Measurements from ENCODE around the gene BRAF.
"Not testable (repeated sequence)": the region's sequence is repeated elsewhere in the genome, so short reads cannot be mapped to it uniquely, and the experiment has no call there.

BRAF gene

DNA sequence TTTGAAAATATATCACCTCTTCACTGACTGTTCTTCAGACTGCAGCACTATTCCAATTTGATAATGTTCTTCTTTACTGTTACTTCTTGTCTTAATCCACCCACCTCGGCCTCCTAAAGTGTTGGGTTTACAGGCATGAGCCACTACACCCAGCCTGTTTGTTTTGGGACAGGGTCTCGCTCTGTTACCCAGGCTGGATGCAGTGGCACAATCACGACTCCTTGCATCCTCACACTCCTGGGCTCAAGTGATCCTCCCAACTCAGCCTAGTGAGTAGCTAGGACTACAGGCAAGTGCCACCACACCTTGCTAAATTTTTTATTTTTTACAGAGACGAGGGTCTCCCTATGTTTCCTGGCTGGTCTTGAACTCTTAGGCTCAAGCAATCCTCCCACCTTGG lies 150.4 kb downstream of the BRAF start:
- H3K27me3 ChIP-seq = no peaks in the 10 kb centered on the region
- peaks cover 4% of the 10 kb centered on the region; the same call in 1 of the 2 replicates for H3K4me1 ChIP-seq
- H3K9me3 ChIP-seq = no peaks in the 10 kb centered on the region
- H3K4me3 ChIP-seq (ENCODE audit: low read depth, low read length) = no peak overlapping the region
- TF ChIP-seq, protein P1, sequence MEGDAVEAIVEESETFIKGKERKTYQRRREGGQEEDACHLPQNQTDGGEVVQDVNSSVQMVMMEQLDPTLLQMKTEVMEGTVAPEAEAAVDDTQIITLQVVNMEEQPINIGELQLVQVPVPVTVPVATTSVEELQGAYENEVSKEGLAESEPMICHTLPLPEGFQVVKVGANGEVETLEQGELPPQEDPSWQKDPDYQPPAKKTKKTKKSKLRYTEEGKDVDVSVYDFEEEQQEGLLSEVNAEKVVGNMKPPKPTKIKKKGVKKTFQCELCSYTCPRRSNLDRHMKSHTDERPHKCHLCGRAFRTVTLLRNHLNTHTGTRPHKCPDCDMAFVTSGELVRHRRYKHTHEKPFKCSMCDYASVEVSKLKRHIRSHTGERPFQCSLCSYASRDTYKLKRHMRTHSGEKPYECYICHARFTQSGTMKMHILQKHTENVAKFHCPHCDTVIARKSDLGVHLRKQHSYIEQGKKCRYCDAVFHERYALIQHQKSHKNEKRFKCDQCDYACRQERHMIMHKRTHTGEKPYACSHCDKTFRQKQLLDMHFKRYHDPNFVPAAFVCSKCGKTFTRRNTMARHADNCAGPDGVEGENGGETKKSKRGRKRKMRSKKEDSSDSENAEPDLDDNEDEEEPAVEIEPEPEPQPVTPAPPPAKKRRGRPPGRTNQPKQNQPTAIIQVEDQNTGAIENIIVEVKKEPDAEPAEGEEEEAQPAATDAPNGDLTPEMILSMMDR (IDR thresholded peaks at IDR 0.05; ENCODE audit: low read depth, low read length) = no peak
- DNase-seq = no peak
- H3K36me3 ChIP-seq = peaks cover 5% of the 10 kb centered on the region

DNA sequence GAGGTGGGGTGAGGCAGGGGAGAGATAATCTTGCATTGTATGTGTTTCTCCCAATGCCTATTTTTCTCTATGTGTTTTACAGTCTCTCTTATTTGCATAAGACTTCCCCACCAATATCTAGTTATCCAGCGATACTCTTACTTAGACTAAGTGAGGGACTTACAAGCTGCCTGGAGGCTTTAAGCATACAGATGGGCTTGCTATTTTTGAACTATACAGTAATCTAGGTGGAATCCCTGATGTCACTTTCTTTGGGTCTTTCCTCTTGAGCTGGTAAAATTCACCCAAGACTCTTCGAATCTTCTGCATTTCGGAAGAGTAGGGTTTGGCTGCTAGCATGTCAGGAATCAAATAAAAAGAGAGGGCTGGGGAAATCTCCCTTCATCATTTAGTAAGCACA lies 151.6 kb downstream of the BRAF start:
- no peaks in the 10 kb centered on the region for H3K9me3 ChIP-seq
- H3K4me1 ChIP-seq = peaks cover 4% of the 10 kb centered on the region; the same call in 1 of the 2 replicates
- no peak overlapping the region for H3K4me3 ChIP-seq (ENCODE audit: low read depth, low read length)
- no peak for DNase-seq
- peaks cover 5% of the 10 kb centered on the region for H3K36me3 ChIP-seq
- TF ChIP-seq, protein P1 (IDR thresholded peaks at IDR 0.05; ENCODE audit: low read depth, low read length) = no peak
- H3K27me3 ChIP-seq = no peaks in the 10 kb centered on the region

DNA sequence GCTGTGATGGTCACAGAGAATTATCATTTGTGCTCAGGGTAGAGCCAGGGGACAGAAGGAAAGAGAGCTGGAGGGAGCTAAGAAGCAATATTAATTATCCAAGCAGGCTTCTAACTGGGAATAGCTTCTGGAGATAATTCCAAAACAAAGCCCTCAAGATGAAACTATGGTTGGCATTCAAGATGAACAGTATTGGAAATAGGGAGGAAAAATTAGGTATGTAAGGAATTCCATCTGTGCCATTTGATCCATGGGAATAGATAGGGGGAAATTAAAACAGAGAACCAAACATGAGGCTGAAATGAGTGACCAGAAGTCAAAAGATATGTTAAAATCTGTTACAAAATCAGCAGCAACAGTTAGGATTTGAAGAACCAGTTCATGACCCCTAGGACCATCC lies 152.9 kb downstream of the BRAF start:
- DNase-seq = no peak
- Histone ChIP-seq H3K4me3 (ENCODE audit: low read depth, low read length) (no peak overlapping the region), H3K27me3 (no peaks in the 10 kb centered on the region), H3K36me3 (peaks cover 3% of the 10 kb centered on the region), H3K9me3 (no peaks in the 10 kb centered on the region), H3K4me1 (peaks cover 4% of the 10 kb centered on the region; the same call in 1 of the 2 replicates)
- TF ChIP-seq, protein P1 (IDR thresholded peaks at IDR 0.05; ENCODE audit: low read depth, low read length) = no peak

DNA sequence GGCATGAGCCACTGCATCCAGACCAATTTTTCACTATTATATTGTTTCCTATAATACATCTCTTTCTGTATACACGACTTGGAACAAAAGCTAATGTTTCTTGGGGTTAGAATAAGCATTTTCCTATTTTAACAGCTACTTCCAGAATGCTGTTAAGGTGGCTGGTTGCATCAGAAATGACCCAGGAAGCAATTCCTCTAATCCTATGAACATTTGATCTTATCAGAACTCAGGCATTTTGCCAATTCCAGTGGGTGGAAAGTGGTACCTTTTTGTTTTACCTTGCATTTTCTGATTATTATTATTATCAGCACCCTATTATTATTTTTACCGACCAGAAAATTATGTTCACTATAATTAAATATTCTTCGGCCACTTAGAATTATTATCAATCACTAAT lies 154.9 kb downstream of the BRAF start:
- peaks cover 4% of the 10 kb centered on the region; the same call in 1 of the 2 replicates for H3K4me1 ChIP-seq
- DNase-seq = no peak
- H3K36me3 ChIP-seq = no peaks in the 10 kb centered on the region; the same call in 1 of the 2 replicates
- TF ChIP-seq, protein P1 (IDR thresholded peaks at IDR 0.05; ENCODE audit: low read depth, low read length) = no peak
- H3K9me3 ChIP-seq = no peaks in the 10 kb centered on the region
- no peaks in the 10 kb centered on the region for H3K27me3 ChIP-seq
- H3K4me3 ChIP-seq (ENCODE audit: low read depth, low read length) = no peak overlapping the region

DNA sequence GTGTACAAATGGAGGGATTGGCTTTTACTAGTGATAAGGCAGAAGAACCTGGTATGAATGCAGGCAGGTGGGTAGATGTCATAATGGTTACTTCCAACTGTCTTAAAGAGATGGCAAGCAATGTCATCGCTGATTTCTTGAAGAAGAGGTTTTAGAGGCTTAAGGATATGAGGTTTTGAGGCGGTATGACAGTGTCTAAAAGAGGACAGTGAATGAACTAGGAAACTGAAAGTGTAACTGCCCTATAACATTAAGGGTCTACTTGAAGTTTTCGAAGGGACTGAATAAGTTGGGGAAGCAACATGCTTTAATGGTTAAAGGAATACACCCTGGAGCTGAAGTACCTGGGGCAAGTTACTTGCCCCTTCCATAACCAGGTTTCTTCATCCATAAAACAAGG lies 157.3 kb downstream of the BRAF start:
- DNase-seq = no peak
- Histone ChIP-seq H3K4me1 (peaks cover 4% of the 10 kb centered on the region; the same call in 1 of the 2 replicates), H3K27me3 (no peaks in the 10 kb centered on the region), H3K9me3 (no peaks in the 10 kb centered on the region), H3K36me3 (no peaks in the 10 kb centered on the region), H3K4me3 (ENCODE audit: low read depth, low read length) (no peak overlapping the region)
- TF ChIP-seq, protein P1 (IDR thresholded peaks at IDR 0.05; ENCODE audit: low read depth, low read length) = no peak

DNA sequence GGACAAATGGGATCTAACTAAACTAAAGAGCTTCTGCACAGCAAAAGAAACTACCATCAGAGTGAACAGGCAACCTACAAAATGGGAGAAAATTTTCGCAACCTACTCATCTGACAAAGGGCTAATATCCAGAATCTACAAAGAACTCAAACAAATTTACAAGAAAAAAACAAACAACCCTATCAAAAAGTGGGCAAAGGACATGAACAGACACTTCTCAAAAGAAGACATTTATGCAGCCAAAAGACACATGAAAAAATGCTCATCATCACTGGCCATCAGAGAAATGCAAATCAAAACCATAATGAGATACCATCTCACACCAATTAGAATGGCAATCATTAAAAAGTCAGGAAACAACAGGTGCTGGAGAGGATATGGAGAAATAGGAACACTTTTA lies 159.3 kb downstream of the BRAF start:
- not testable (repeated sequence) for H3K36me3 ChIP-seq

DNA sequence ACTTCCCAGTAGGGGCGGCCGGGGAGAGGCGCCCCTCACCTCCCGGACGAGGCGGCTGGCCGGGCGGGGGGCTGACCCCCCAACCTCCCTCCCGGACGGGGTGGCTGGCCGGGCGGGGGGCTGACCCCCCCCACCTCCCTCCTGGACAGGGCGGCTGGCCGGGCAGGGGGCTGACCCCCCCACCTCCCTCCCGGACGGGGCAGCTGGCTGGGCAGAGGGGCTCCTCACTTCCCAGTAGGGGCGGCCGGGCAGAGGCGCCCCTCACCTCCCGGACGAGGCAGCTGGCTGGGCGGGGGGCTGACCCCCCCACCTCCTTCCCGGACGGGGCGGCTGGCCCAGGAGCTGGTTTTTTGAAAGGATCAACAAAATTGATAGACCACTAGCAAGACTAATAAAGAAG lies 161.6 kb downstream of the BRAF start:
- not testable (repeated sequence) for H3K4me3 ChIP-seq (ENCODE audit: low read depth, low read length); H3K27me3 ChIP-seq; H3K36me3 ChIP-seq; DNase-seq; H3K4me1 ChIP-seq; H3K9me3 ChIP-seq

More for the DNA sequence above, 159.3 kb downstream of the BRAF start:
- not testable (repeated sequence) for H3K4me1 ChIP-seq; H3K27me3 ChIP-seq; DNase-seq; H3K4me3 ChIP-seq (ENCODE audit: low read depth, low read length); H3K9me3 ChIP-seq

DNA sequence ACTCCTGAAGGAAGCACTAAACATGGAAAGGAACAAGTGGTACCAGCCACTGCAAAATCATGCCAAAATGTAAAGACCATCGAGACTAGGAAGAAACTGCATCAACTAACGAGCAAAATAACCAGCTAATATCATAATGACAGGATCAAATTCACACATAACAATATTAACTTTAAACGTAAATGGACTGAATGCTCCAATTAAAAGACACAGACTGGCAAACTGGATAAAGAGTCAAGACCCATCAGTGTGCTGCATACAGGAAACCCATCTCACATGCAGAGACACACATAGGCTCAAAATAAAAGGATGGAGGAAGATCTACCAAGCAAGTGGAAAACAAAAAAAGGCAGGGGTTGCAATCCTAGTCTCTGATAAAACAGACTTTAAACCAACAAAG lies 163.4 kb downstream of the BRAF start:
- H3K4me1 ChIP-seq; H3K4me3 ChIP-seq (ENCODE audit: low read depth, low read length); DNase-seq; H3K9me3 ChIP-seq; H3K27me3 ChIP-seq; H3K36me3 ChIP-seq: not testable (repeated sequence)

Measured in BE2C (cell line).